GM23338 (cell line): Measurements from ENCODE around the gene NR5A2. TPM values are rescaled to one million over a fixed set of nuclear protein-coding genes. Genes with fewer than 3 reads are reported as not detected.

ENCODE experiments used
- ATAC-seq: fragments of 200-7000 bp; cut with Tn5 transposase; 3 replicates; pipeline ENCODE4 v1.9.1; 2020
- DNase-seq: peaks from one replicate; pipeline ENCODE4 v3.0.0-alpha.2; 2015; ENCODE audit warnings: low spot score
- H2AFZ ChIP-seq: fragments of 200-600 bp; sonication (generic); 2 replicates; pipeline ENCODE4 v1.8.0; 2016; ENCODE audit warnings: antibody characterized with exemption, mild to moderate bottlenecking, moderate library complexity
- H3F3A ChIP-seq: fragments of 200-600 bp; sonication (generic); replicated peaks from 2 replicates; pipeline ENCODE4 v1.8.0; 2017; ENCODE audit warnings: antibody characterized with exemption, mixed run types, low read depth
- H3K27ac ChIP-seq: fragments of 200-600 bp; sonication (generic); 2 replicates; pipeline ENCODE4 v1.6.1; 2016; ENCODE audit warnings: low read depth
- H3K27me3 ChIP-seq: fragments of 200-600 bp; sonication (generic); 2 replicates; pipeline ENCODE4 v1.8.0; 2016; ENCODE audit warnings: mild to moderate bottlenecking, mixed run types, moderate library complexity; ENCODE audit not compliant: insufficient read depth
- H3K36me3 ChIP-seq: fragments of 200-600 bp; sonication (generic); 2 replicates; pipeline ENCODE4 v1.8.0; 2016; ENCODE audit warnings: mild to moderate bottlenecking; ENCODE audit not compliant: insufficient read depth
- H3K4me1 ChIP-seq: fragments of 200-600 bp; sonication (generic); 2 replicates; pipeline ENCODE4 v1.8.0; 2016; ENCODE audit warnings: mild to moderate bottlenecking, moderate library complexity; ENCODE audit not compliant: insufficient read depth
- H3K4me2 ChIP-seq: fragments of 200-600 bp; sonication (generic); 2 replicates; pipeline ENCODE4 v1.7.1; 2017; ENCODE audit warnings: mixed run types
- H3K4me3 ChIP-seq: fragments of 200-600 bp; sonication (generic); 2 replicates; pipeline ENCODE4 v1.6.1; 2016; ENCODE audit warnings: mixed run types
- H3K79me2 ChIP-seq: fragments of 200-600 bp; sonication (generic); replicated peaks from 2 replicates; pipeline ENCODE4 v1.8.0; 2017; ENCODE audit warnings: mild to moderate bottlenecking; ENCODE audit not compliant: insufficient read depth
- H3K9me2 ChIP-seq: fragments of 200-600 bp; sonication (generic); 2 replicates; pipeline ENCODE4 v1.8.0; 2017; ENCODE audit not compliant: insufficient read depth
- H4K20me1 ChIP-seq: fragments of 200-600 bp; sonication (generic); replicated peaks from 2 replicates; pipeline ENCODE4 v1.8.0; 2017; ENCODE audit warnings: mild to moderate bottlenecking; ENCODE audit not compliant: insufficient read depth
- H3K27ac Mint-ChIP-seq: 2 replicates; pipeline ENCODE4 v1.8.0; 2020; ENCODE audit warnings: inconsistent platforms, mild to moderate bottlenecking, moderate library complexity, mixed read lengths
- H3K27me3 Mint-ChIP-seq: 3 replicates; pipeline ENCODE4 v1.8.0; 2022; ENCODE audit warnings: low read depth, mild to moderate bottlenecking, moderate library complexity, mixed read lengths, inconsistent platforms; ENCODE audit not compliant: insufficient read depth, poor library complexity
- H3K36me3 Mint-ChIP-seq: 3 replicates; pipeline ENCODE4 v1.8.0; 2021; ENCODE audit warnings: low read depth, mild to moderate bottlenecking, inconsistent platforms, moderate library complexity, mixed read lengths
- H3K4me1 Mint-ChIP-seq: 3 replicates; pipeline ENCODE4 v1.8.0; 2020; ENCODE audit warnings: mild to moderate bottlenecking, inconsistent platforms, mixed read lengths
- H3K4me3 Mint-ChIP-seq: 3 replicates; pipeline ENCODE4 v1.8.0; 2021; ENCODE audit warnings: moderate library complexity, mild to moderate bottlenecking, inconsistent platforms, mixed read lengths
- H3K9me3 Mint-ChIP-seq: 3 replicates; pipeline ENCODE4 v1.8.0; 2020; ENCODE audit warnings: moderate library complexity, mild to moderate bottlenecking, inconsistent platforms, mixed read lengths
- CREB1 ChIP-seq: fragments of 250-450 bp; sonication (Bioruptor Pico); IDR thresholded peaks from 2 replicates; pipeline ENCODE4 v1.5.0; 2020; ENCODE audit warnings: low read depth, mild to moderate bottlenecking, moderate library complexity
- EZH2 ChIP-seq: fragments of 200-600 bp; sonication (generic); IDR thresholded peaks from one replicate; pipeline ENCODE4 v1.8.0; 2017; ENCODE audit warnings: antibody characterized with exemption, mild to moderate bottlenecking, low read depth; ENCODE audit not compliant: unreplicated experiment
- EZH2phosphoT487 ChIP-seq: fragments of 200-600 bp; sonication (generic); IDR thresholded peaks from one replicate; pipeline ENCODE4 v1.8.1; 2018; ENCODE audit warnings: antibody characterized with exemption; ENCODE audit not compliant: unreplicated experiment
- JUNB ChIP-seq: IDR thresholded peaks from one replicate; pipeline ENCODE4 v1.6.1; 2016; ENCODE audit warnings: antibody characterized with exemption; ENCODE audit not compliant: unreplicated experiment
- NANOG ChIP-seq: IDR thresholded peaks from 2 replicates; pipeline ENCODE4 v1.6.1; 2016; ENCODE audit warnings: antibody characterized with exemption, borderline replicate concordance
- POLR2AphosphoS5 ChIP-seq: IDR thresholded peaks from 2 replicates; pipeline ENCODE4 v1.6.1; 2016; ENCODE audit warnings: antibody characterized with exemption, low read depth
- STAT1 ChIP-seq: IDR thresholded peaks from one replicate; pipeline ENCODE4 v1.6.1; 2016; ENCODE audit warnings: antibody characterized with exemption; ENCODE audit not compliant: unreplicated experiment
- ZNF114 ChIP-seq: fragments of 250-450 bp; sonication (Bioruptor Pico); IDR thresholded peaks from 2 replicates; pipeline ENCODE4 v1.5.0; 2020; ENCODE audit warnings: mild to moderate bottlenecking, moderate library complexity
- ZNF331 ChIP-seq: fragments of 250-450 bp; sonication (Bioruptor Pico); IDR thresholded peaks from 2 replicates; pipeline ENCODE4 v1.5.0; 2020; ENCODE audit warnings: low read depth, mild to moderate bottlenecking, moderate library complexity
- polyA plus RNA-seq: library from polyadenylated mRNA; unstranded; fragments of >200 nt; fragmentation: Nextera tagmentation; extraction: Ambion mirVana; gene quantifications from 2 replicates; pipeline ENCODE4 v1.2.1, GENCODE V29; 2016
- total RNA-seq: library from RNA; depleted of rRNA; stranded (reverse); fragments of >200 nt; shearing (Covaris generic); gene quantifications from 2 replicates; pipeline ENCODE4 v1.2.3, GENCODE V29; 2014
- TF ChIP-seq, protein P1 (sequence below): fragments of 250-450 bp; sonication (Bioruptor Pico); IDR thresholded peaks from 2 replicates; pipeline ENCODE4 v1.5.0; 2020; ENCODE audit warnings: mild to moderate bottlenecking, moderate library complexity
- TF ChIP-seq, protein P2 (sequence below): IDR thresholded peaks from one replicate; pipeline ENCODE4 v1.6.1; 2018; ENCODE audit warnings: antibody characterized with exemption; ENCODE audit not compliant: unreplicated experiment
- TF ChIP-seq, protein P3 (sequence below), 2 experiments: fragments of 200-600 bp in 1 of 2; sonication (generic) in 1 of 2; conservative IDR thresholded peaks; 2 replicates each; pipeline versions ENCODE4 v1.5.1 to v1.6.1; 2016 to 2017; ENCODE audit warnings: antibody characterized with exemption in 2 of 2, low read depth in 2 of 2, mild to moderate bottlenecking in 2 of 2, moderate library complexity in 1 of 2
- TF ChIP-seq, protein P4 (sequence below): IDR thresholded peaks from 2 replicates; pipeline ENCODE4 v1.6.1; 2016; ENCODE audit warnings: antibody characterized with exemption

The NR5A2 gene
- total and polyA plus RNA-seq, 2 experiments from 2014 or later = 4.4 to 13.1 TPM

DNA sequence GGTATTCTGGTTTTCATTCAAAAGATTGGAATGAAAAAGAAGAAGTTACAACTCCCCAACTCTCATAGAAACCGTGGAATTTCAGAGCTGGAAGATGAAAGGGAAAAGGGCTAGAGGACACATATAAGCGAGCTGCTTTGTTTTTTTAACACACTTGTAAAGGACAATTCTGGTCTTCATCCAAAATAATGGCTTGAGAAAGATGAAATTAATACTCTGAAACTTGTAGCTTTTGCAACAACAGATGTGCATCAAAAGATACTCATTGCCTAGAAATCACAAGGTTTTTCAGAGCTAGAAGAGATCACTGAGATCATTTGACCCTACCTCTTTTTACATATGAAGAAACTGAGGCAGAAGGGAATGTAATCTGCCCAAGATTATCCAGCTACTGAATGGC lies 25.6 kb downstream of the NR5A2 start:
- H3K27me3 Mint-ChIP-seq = peaks cover 4% of the 10 kb centered on the region
- no peak overlapping the region for H3K27ac Mint-ChIP-seq
- Histone ChIP-seq H3K4me3 (no peak overlapping the region), H3K9me2 (no peaks in the 10 kb centered on the region), H3K79me2 (peaks cover 60% of the 10 kb centered on the region), H3F3A (no peaks in the 10 kb centered on the region), H3K36me3 (no peaks in the 10 kb centered on the region), H2AFZ (no peak overlapping the region), H3K27me3 (no peaks in the 10 kb centered on the region), H3K4me1 (peaks cover 33% of the 10 kb centered on the region), H3K4me2 (no peak overlapping the region), H4K20me1 (no peaks in the 10 kb centered on the region), H3K27ac (no peak overlapping the region)
- no peak overlapping the region for H3K4me3 Mint-ChIP-seq
- TF ChIP-seq, protein P1, sequence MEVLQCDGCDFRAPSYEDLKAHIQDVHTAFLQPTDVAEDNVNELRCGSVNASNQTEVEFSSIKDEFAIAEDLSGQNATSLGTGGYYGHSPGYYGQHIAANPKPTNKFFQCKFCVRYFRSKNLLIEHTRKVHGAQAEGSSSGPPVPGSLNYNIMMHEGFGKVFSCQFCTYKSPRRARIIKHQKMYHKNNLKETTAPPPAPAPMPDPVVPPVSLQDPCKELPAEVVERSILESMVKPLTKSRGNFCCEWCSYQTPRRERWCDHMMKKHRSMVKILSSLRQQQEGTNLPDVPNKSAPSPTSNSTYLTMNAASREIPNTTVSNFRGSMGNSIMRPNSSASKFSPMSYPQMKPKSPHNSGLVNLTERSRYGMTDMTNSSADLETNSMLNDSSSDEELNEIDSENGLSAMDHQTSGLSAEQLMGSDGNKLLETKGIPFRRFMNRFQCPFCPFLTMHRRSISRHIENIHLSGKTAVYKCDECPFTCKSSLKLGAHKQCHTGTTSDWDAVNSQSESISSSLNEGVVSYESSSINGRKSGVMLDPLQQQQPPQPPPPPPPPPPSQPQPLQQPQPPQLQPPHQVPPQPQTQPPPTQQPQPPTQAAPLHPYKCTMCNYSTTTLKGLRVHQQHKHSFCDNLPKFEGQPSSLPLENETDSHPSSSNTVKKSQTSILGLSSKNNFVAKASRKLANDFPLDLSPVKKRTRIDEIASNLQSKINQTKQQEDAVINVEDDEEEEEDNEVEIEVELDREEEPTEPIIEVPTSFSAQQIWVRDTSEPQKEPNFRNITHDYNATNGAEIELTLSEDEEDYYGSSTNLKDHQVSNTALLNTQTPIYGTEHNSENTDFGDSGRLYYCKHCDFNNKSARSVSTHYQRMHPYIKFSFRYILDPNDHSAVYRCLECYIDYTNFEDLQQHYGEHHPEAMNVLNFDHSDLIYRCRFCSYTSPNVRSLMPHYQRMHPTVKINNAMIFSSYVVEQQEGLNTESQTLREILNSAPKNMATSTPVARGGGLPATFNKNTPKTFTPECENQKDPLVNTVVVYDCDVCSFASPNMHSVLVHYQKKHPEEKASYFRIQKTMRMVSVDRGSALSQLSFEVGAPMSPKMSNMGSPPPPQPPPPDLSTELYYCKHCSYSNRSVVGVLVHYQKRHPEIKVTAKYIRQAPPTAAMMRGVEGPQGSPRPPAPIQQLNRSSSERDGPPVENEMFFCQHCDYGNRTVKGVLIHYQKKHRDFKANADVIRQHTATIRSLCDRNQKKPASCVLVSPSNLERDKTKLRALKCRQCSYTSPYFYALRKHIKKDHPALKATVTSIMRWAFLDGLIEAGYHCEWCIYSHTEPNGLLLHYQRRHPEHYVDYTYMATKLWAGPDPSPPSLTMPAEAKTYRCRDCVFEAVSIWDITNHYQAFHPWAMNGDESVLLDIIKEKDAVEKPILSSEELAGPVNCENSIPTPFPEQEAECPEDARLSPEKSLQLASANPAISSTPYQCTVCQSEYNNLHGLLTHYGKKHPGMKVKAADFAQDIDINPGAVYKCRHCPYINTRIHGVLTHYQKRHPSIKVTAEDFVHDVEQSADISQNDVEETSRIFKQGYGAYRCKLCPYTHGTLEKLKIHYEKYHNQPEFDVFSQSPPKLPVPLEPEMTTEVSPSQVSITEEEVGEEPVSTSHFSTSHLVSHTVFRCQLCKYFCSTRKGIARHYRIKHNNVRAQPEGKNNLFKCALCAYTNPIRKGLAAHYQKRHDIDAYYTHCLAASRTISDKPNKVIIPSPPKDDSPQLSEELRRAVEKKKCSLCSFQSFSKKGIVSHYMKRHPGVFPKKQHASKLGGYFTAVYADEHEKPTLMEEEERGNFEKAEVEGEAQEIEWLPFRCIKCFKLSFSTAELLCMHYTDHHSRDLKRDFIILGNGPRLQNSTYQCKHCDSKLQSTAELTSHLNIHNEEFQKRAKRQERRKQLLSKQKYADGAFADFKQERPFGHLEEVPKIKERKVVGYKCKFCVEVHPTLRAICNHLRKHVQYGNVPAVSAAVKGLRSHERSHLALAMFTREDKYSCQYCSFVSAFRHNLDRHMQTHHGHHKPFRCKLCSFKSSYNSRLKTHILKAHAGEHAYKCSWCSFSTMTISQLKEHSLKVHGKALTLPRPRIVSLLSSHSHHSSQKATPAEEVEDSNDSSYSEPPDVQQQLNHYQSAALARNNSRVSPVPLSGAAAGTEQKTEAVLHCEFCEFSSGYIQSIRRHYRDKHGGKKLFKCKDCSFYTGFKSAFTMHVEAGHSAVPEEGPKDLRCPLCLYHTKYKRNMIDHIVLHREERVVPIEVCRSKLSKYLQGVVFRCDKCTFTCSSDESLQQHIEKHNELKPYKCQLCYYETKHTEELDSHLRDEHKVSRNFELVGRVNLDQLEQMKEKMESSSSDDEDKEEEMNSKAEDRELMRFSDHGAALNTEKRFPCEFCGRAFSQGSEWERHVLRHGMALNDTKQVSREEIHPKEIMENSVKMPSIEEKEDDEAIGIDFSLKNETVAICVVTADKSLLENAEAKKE (CRISPR knock-in tag) = no peak
- TF ChIP-seq NANOG (no peak), EZH2 (no peak), EZH2phosphoT487 (no peak), ZNF331 (CRISPR knock-in tag) (no peak), JUNB (no peak), CREB1 (CRISPR knock-in tag) (no peak), STAT1 (no peak), ZNF114 (CRISPR knock-in tag) (no peak), POLR2AphosphoS5 (no peak)
- TF ChIP-seq, protein P2, sequence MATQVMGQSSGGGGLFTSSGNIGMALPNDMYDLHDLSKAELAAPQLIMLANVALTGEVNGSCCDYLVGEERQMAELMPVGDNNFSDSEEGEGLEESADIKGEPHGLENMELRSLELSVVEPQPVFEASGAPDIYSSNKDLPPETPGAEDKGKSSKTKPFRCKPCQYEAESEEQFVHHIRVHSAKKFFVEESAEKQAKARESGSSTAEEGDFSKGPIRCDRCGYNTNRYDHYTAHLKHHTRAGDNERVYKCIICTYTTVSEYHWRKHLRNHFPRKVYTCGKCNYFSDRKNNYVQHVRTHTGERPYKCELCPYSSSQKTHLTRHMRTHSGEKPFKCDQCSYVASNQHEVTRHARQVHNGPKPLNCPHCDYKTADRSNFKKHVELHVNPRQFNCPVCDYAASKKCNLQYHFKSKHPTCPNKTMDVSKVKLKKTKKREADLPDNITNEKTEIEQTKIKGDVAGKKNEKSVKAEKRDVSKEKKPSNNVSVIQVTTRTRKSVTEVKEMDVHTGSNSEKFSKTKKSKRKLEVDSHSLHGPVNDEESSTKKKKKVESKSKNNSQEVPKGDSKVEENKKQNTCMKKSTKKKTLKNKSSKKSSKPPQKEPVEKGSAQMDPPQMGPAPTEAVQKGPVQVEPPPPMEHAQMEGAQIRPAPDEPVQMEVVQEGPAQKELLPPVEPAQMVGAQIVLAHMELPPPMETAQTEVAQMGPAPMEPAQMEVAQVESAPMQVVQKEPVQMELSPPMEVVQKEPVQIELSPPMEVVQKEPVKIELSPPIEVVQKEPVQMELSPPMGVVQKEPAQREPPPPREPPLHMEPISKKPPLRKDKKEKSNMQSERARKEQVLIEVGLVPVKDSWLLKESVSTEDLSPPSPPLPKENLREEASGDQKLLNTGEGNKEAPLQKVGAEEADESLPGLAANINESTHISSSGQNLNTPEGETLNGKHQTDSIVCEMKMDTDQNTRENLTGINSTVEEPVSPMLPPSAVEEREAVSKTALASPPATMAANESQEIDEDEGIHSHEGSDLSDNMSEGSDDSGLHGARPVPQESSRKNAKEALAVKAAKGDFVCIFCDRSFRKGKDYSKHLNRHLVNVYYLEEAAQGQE = no peak
- TF ChIP-seq, protein P3, sequence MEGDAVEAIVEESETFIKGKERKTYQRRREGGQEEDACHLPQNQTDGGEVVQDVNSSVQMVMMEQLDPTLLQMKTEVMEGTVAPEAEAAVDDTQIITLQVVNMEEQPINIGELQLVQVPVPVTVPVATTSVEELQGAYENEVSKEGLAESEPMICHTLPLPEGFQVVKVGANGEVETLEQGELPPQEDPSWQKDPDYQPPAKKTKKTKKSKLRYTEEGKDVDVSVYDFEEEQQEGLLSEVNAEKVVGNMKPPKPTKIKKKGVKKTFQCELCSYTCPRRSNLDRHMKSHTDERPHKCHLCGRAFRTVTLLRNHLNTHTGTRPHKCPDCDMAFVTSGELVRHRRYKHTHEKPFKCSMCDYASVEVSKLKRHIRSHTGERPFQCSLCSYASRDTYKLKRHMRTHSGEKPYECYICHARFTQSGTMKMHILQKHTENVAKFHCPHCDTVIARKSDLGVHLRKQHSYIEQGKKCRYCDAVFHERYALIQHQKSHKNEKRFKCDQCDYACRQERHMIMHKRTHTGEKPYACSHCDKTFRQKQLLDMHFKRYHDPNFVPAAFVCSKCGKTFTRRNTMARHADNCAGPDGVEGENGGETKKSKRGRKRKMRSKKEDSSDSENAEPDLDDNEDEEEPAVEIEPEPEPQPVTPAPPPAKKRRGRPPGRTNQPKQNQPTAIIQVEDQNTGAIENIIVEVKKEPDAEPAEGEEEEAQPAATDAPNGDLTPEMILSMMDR (conservative IDR thresholded peaks at IDR 0.05; ENCODE audit: low read depth in 2 of 2) = no peak
- TF ChIP-seq, protein P4, sequence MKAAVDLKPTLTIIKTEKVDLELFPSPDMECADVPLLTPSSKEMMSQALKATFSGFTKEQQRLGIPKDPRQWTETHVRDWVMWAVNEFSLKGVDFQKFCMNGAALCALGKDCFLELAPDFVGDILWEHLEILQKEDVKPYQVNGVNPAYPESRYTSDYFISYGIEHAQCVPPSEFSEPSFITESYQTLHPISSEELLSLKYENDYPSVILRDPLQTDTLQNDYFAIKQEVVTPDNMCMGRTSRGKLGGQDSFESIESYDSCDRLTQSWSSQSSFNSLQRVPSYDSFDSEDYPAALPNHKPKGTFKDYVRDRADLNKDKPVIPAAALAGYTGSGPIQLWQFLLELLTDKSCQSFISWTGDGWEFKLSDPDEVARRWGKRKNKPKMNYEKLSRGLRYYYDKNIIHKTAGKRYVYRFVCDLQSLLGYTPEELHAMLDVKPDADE = no peak
- no peaks in the 10 kb centered on the region for H3K9me3 Mint-ChIP-seq
- ATAC-seq = no peak
- peaks cover 46% of the 10 kb centered on the region for H3K4me1 Mint-ChIP-seq
- no peak for DNase-seq
- H3K36me3 Mint-ChIP-seq = no peaks in the 10 kb centered on the region; the same call in 1 of the 3 replicates
